ENCODE data around the gene ROCK2. TPM values are rescaled to one million over a fixed set of nuclear protein-coding genes. Genes with fewer than 3 reads are reported as not detected.
A peak's percentile ranks its signal among the peaks of the same experiment; 100 is the strongest.
"Not testable (repeated sequence)": the region's sequence is repeated elsewhere in the genome, so short reads cannot be mapped to it uniquely, and the experiment has no call there.

ROCK2 gene
- total RNA-seq, 2 donors from 2014 or later = 14.7 to 15.3 TPM

- Mint-ChIP-seq H3K27ac (peak overlapping the region; percentile 83), H3K4me1 (ENCODE audit: low read depth) (peaks cover 21% of the 10 kb centered on the region), H3K27me3 (ENCODE audit: low read depth) (no peaks in the 10 kb centered on the region), H3K4me3 (peak overlapping the region; percentile 93 to 96), H3K9me3 (no peaks in the 10 kb centered on the region), H3K36me3 (ENCODE audit: insufficient read depth in 2 of 2) (peaks cover 0 to 3% of the 10 kb centered on the region in 2 donors)
- DNase-seq = no peak
- ATAC-seq (replicated peaks in 1 of 2) = no peak
Observed at GRCh38 chr2:11343368-11343649, 1.1 kb downstream of the ROCK2 start.

GRCh38 chr2:11342551-11343367 is 1.7 kb downstream of the ROCK2 start:
- peak overlapping the region; percentile 93 to 96 for H3K4me3 Mint-ChIP-seq
- no peaks in the 10 kb centered on the region for H3K27me3 Mint-ChIP-seq (ENCODE audit: low read depth)
- DNase-seq (no peak), ATAC-seq (replicated peaks in 1 of 2) (no peak)
- peaks cover 0 to 3% of the 10 kb centered on the region in 2 donors for H3K36me3 Mint-ChIP-seq (ENCODE audit: insufficient read depth in 2 of 2)
- H3K27ac Mint-ChIP-seq = peak overlapping the region; percentile 83
- no peaks in the 10 kb centered on the region for H3K9me3 Mint-ChIP-seq
- peaks cover 21% of the 10 kb centered on the region for H3K4me1 Mint-ChIP-seq (ENCODE audit: low read depth)

GRCh38 chr2:11340717-11341116 is 3.7 kb downstream of the ROCK2 start:
- H3K27ac Mint-ChIP-seq = no peak overlapping the region
- peaks cover 0 to 4% of the 10 kb centered on the region in 2 donors for H3K36me3 Mint-ChIP-seq (ENCODE audit: insufficient read depth in 2 of 2)
- no peaks in the 10 kb centered on the region for H3K9me3 Mint-ChIP-seq
- no peak for ATAC-seq (replicated peaks in 1 of 2)
- peaks cover 21% of the 10 kb centered on the region for H3K4me1 Mint-ChIP-seq (ENCODE audit: low read depth)
- no peak for DNase-seq
- peak overlapping the region in 1 of 2 donors; percentile 29 for H3K4me3 Mint-ChIP-seq
- H3K27me3 Mint-ChIP-seq (ENCODE audit: low read depth) = no peaks in the 10 kb centered on the region

- Mint-ChIP-seq H3K36me3 (ENCODE audit: insufficient read depth in 2 of 2) (peaks cover 0 to 4% of the 10 kb centered on the region in 2 donors), H3K4me3 (no peak overlapping the region), H3K4me1 (ENCODE audit: low read depth) (peaks cover 21% of the 10 kb centered on the region), H3K9me3 (no peaks in the 10 kb centered on the region), H3K27ac (peak overlapping the region; percentile 28), H3K27me3 (ENCODE audit: low read depth) (no peaks in the 10 kb centered on the region)
- ATAC-seq (replicated peaks in 1 of 2) (no peak), DNase-seq (no peak)
Observed at GRCh38 chr2:11339508-11340083, 4.8 kb downstream of the ROCK2 start.

GRCh38 chr2:11338580-11338979 is 5.9 kb downstream of the ROCK2 start:
- Mint-ChIP-seq H3K4me3 (no peak overlapping the region), H3K36me3 (ENCODE audit: insufficient read depth in 2 of 2) (peaks cover 0 to 4% of the 10 kb centered on the region in 2 donors), H3K27me3 (ENCODE audit: low read depth) (no peaks in the 10 kb centered on the region), H3K9me3 (no peaks in the 10 kb centered on the region), H3K27ac (no peak overlapping the region), H3K4me1 (ENCODE audit: low read depth) (peaks cover 21% of the 10 kb centered on the region)
- DNase-seq (no peak), ATAC-seq (replicated peaks in 1 of 2) (no peak)

- Mint-ChIP-seq H3K4me1 (ENCODE audit: low read depth) (peaks cover 17% of the 10 kb centered on the region), H3K36me3 (ENCODE audit: insufficient read depth in 2 of 2) (peaks cover 0 to 1% of the 10 kb centered on the region in 2 donors), H3K27me3 (ENCODE audit: low read depth) (no peaks in the 10 kb centered on the region), H3K4me3 (no peak overlapping the region), H3K9me3 (no peaks in the 10 kb centered on the region), H3K27ac (no peak overlapping the region)
- ATAC-seq (replicated peaks in 1 of 2) (no peak), DNase-seq (no peak)
Observed at GRCh38 chr2:11337909-11338308, 6.5 kb downstream of the ROCK2 start.

GRCh38 chr2:11336189-11336588 is 8.2 kb downstream of the ROCK2 start:
- Mint-ChIP-seq H3K4me3 (no peak overlapping the region), H3K4me1 (ENCODE audit: low read depth) (peaks cover 11% of the 10 kb centered on the region), H3K27ac (no peak overlapping the region), H3K36me3 (ENCODE audit: insufficient read depth in 2 of 2) (peaks cover 1 to 2% of the 10 kb centered on the region in 2 donors), H3K9me3 (peaks cover 0 to 2% of the 10 kb centered on the region in 2 donors), H3K27me3 (ENCODE audit: low read depth) (no peaks in the 10 kb centered on the region)
- ATAC-seq (replicated peaks in 1 of 2) (no peak), DNase-seq (no peak)

- H3K27ac Mint-ChIP-seq = no peak overlapping the region
- peaks cover 4% of the 10 kb centered on the region for H3K4me1 Mint-ChIP-seq (ENCODE audit: low read depth)
- H3K36me3 Mint-ChIP-seq (ENCODE audit: insufficient read depth in 2 of 2) = peaks cover 1 to 2% of the 10 kb centered on the region in 2 donors
- H3K9me3 Mint-ChIP-seq = peaks cover 0 to 2% of the 10 kb centered on the region in 2 donors
- DNase-seq (no peak), ATAC-seq (replicated peaks in 1 of 2) (no peak)
- no peak overlapping the region for H3K4me3 Mint-ChIP-seq
- H3K27me3 Mint-ChIP-seq (ENCODE audit: low read depth) = no peaks in the 10 kb centered on the region
Observed at GRCh38 chr2:11333427-11334183, 10.8 kb downstream of the ROCK2 start.

GRCh38 chr2:11332596-11332995 is 11.8 kb downstream of the ROCK2 start:
- H3K36me3 Mint-ChIP-seq (ENCODE audit: insufficient read depth in 2 of 2) = peaks cover 1 to 2% of the 10 kb centered on the region in 2 donors
- ATAC-seq (replicated peaks in 1 of 2) (no peak), DNase-seq (no peak)
- no peak overlapping the region for H3K4me3 Mint-ChIP-seq
- H3K27me3 Mint-ChIP-seq (ENCODE audit: low read depth) = no peaks in the 10 kb centered on the region
- peaks cover 2% of the 10 kb centered on the region in 2 donors for H3K9me3 Mint-ChIP-seq
- peaks cover 4% of the 10 kb centered on the region for H3K4me1 Mint-ChIP-seq (ENCODE audit: low read depth)
- no peak overlapping the region for H3K27ac Mint-ChIP-seq

- peaks cover 0 to 2% of the 10 kb centered on the region in 2 donors for H3K36me3 Mint-ChIP-seq (ENCODE audit: insufficient read depth in 2 of 2)
- H3K4me3 Mint-ChIP-seq = no peak overlapping the region
- no peak overlapping the region for H3K27ac Mint-ChIP-seq
Observed at GRCh38 chr2:11330457-11331142, 13.8 kb downstream of the ROCK2 start.

GRCh38 chr2:11329776-11330175 is 14.7 kb downstream of the ROCK2 start:
- peaks cover 2% of the 10 kb centered on the region in 2 donors for H3K9me3 Mint-ChIP-seq
- DNase-seq (no peak), ATAC-seq (replicated peaks in 1 of 2) (no peak)
- H3K4me1 Mint-ChIP-seq (ENCODE audit: low read depth) = peaks cover 4% of the 10 kb centered on the region
- no peak overlapping the region for H3K4me3 Mint-ChIP-seq
- H3K27me3 Mint-ChIP-seq (ENCODE audit: low read depth) = no peaks in the 10 kb centered on the region
- peaks cover 0 to 2% of the 10 kb centered on the region in 2 donors for H3K36me3 Mint-ChIP-seq (ENCODE audit: insufficient read depth in 2 of 2)
- no peak overlapping the region for H3K27ac Mint-ChIP-seq

More at GRCh38 chr2:11330457-11331142, 13.8 kb downstream of the ROCK2 start:
- Mint-ChIP-seq H3K9me3 (peaks cover 2% of the 10 kb centered on the region in 2 donors), H3K4me1 (ENCODE audit: low read depth) (peaks cover 4% of the 10 kb centered on the region), H3K27me3 (ENCODE audit: low read depth) (no peaks in the 10 kb centered on the region)
- no peak for ATAC-seq (replicated peaks in 1 of 2)
- DNase-seq = no peak

- H3K4me1 Mint-ChIP-seq (ENCODE audit: low read depth) = peaks cover 10% of the 10 kb centered on the region
- not testable (repeated sequence) for H3K27ac Mint-ChIP-seq; H3K4me3 Mint-ChIP-seq; H3K9me3 Mint-ChIP-seq; ATAC-seq (replicated peaks in 1 of 2); H3K27me3 Mint-ChIP-seq (ENCODE audit: low read depth); H3K36me3 Mint-ChIP-seq (ENCODE audit: insufficient read depth in 2 of 2); DNase-seq
Observed at GRCh38 chr2:11328522-11328921, 15.9 kb downstream of the ROCK2 start.

- H3K36me3 Mint-ChIP-seq (ENCODE audit: insufficient read depth in 2 of 2) = peaks cover 0 to 2% of the 10 kb centered on the region in 2 donors
- H3K9me3 Mint-ChIP-seq = peaks cover 2% of the 10 kb centered on the region in 2 donors
- no peaks in the 10 kb centered on the region for H3K27me3 Mint-ChIP-seq (ENCODE audit: low read depth)
- peaks cover 16% of the 10 kb centered on the region for H3K4me1 Mint-ChIP-seq (ENCODE audit: low read depth)
- H3K27ac Mint-ChIP-seq = no peak overlapping the region
- no peak overlapping the region for H3K4me3 Mint-ChIP-seq
- ATAC-seq (replicated peaks in 1 of 2) (no peak), DNase-seq (no peak)
Observed at GRCh38 chr2:11327871-11328270, 16.6 kb downstream of the ROCK2 start.

Measured in activated T-cell treated with anti-CD3 and anti-CD28 coated beads, Interleukin-2, amount 50 U/mL, for 72 hours (primary cell).